Heart right ventricle (tissue), 16 donors: ENCODE data around the gene SNRNP40. TPM values are rescaled to one million over a fixed set of nuclear protein-coding genes. Genes with fewer than 3 reads are reported as not detected.
"Not testable (repeated sequence)": the region's sequence is repeated elsewhere in the genome, so short reads cannot be mapped to it uniquely, and the experiment has no call there.

Experiments
- ATAC-seq, 8 donors: fragments of 200-7000 bp; cut with Tn5 transposase; one replicate each; pipeline ENCODE4 v1.9.1; 2020; ENCODE audit warnings: mild to moderate bottlenecking in 8 of 8, moderate library complexity in 8 of 8, moderate number of reproducible peaks in 1 of 8
- DNase-seq, 2 donors: peaks; one replicate each; pipeline ENCODE4 v3.0.0-alpha.2; 2020
- H3K27ac ChIP-seq, 10 donors: fragments of 200-600 bp; sonication (generic) in 2 of 10; one replicate each; pipeline versions ENCODE4 v1.5.0 to v1.8.0; 2020 to 2022; ENCODE audit warnings: mild to moderate bottlenecking in 3 of 10
- H3K27me3 ChIP-seq, 7 donors: fragments of 200-600 bp; one replicate each; pipeline ENCODE4 v1.8.0; 2021 to 2022; ENCODE audit warnings: mild to moderate bottlenecking in 2 of 7
- H3K36me3 ChIP-seq, 9 donors: fragments of 200-600 bp; sonication (generic) in 1 of 9; one replicate each; pipeline versions ENCODE4 v1.5.0 to v1.8.0; 2020 to 2022; ENCODE audit warnings: mild to moderate bottlenecking in 2 of 9
- H3K4me1 ChIP-seq, 9 donors: fragments of 200-600 bp; sonication (generic) in 1 of 9; one replicate each; pipeline versions ENCODE4 v1.5.0 to v1.8.0; 2020 to 2022; ENCODE audit warnings: mild to moderate bottlenecking in 4 of 9
- H3K4me3 ChIP-seq, 10 donors: fragments of 200-600 bp; sonication (generic) in 2 of 10; one replicate each; pipeline versions ENCODE4 v1.5.0 to v1.8.0; 2020 to 2022; ENCODE audit warnings: mild to moderate bottlenecking in 7 of 10, moderate library complexity in 2 of 10
- H3K9me3 ChIP-seq, 11 donors: fragments of 200-600 bp in 10 of 11; sonication (generic) in 2 of 11; one replicate each; pipeline versions ENCODE4 v1.5.0 to v1.8.0; 2013 to 2022; ENCODE audit warnings: mild to moderate bottlenecking in 2 of 11, control low read depth in 1 of 11, moderate library complexity in 1 of 11
- CTCF ChIP-seq, 9 donors: fragments of 200-600 bp; sonication (generic) in 2 of 9; IDR thresholded peaks; one replicate each; pipeline versions ENCODE4 v1.5.0 to v1.8.0; 2021 to 2022; ENCODE audit warnings: antibody characterized with exemption in 9 of 9, mild to moderate bottlenecking in 5 of 9, moderate library complexity in 1 of 9
- WGBS, 2 donors: extraction: QIAGEN DNeasy Blood & Tissue Kit; methylation state at CpG; one replicate each; pipeline ENCODE4 v1.1.7; 2013; ENCODE audit warnings: inconsistent platforms in 1 of 2; 5-methylcytosine and 5-hydroxymethylcytosine counted together
- intact Hi-C, 10 donors: fragments of 100-400 bp; cut with DNase I; formaldehyde crosslinking; loops; one replicate each; pipeline versions ENCODE4 v1.11.1 to v1.14.2; 2022
- polyA plus RNA-seq, 2 donors: library from polyadenylated mRNA; stranded (reverse); fragments of 200-250 nt; gene quantifications; one replicate each; pipeline ENCODE4 v1.2.3, GENCODE V29; 2013
- total RNA-seq, 10 donors: library from RNA; stranded (reverse); fragmentation: NEBNext Ultra II Directional in 3 of 10; extraction: Animal tissue kit (Norgen Biotek cat#: 25700) in 3 of 10; gene quantifications; one replicate each; pipeline versions ENCODE4 v1.2.1 to v1.2.4, GENCODE V29; 2021 to 2023
- donor health status: Arrhythmogenic right ventricular cardiomyopathy.
- donor health status: ischemic (EF 13 %, LVEDD 7.1; RV severe dilation, severe dysfunction).
- donor health status: healthy with polysubstance abuse.
- donor health status: DM: no; HTN: yes; CAD: no.
- donor health status: DM: no; HTN: no; CAD: no.
- donor health status: ischemic (EF 25% LVEDD 6.9; RV normal size, moderate dysfunction).
- donor health status: ischemic (EF 25% LVEDD 5.7; RV mildly dilated, moderate dysfunction).
- donor health status: healthy.
- donor health status: DM: yes; HTN: yes; CAD: no.
- donor health status: Ischemic cardiomyopathy.
- donor health status: ischemic (EF 35%, LVEDD 5.7; RV mildly dilated, moderate dysfunction).
- donor health status: nonischemic (EF 11% LVEDD 7.7; RV severe dilation, severe dysfunction).
- donor health status: DM: yes; HTN: yes; CAD: no.
- donor health status: PGD.
- donor health status: ischemic (EF 29% LVEDD 5.4; RV normal size, mild dysfunction).
- donor health status: nonischemic (EF 23%, LVEDD 6.1; RV moderate dilation, normal function).

The SNRNP40 gene
- total and polyA plus RNA-seq, 12 donors = 9.7 to 25.3 (median 18.2) TPM

- no peak overlapping the region for H3K27ac ChIP-seq
- no peaks in the 10 kb centered on the region for H3K4me1 ChIP-seq
- no peak for DNase-seq
- no peak overlapping the region for H3K4me3 ChIP-seq
- no peaks in the 10 kb centered on the region for H3K9me3 ChIP-seq
- H3K27me3 ChIP-seq = no peaks in the 10 kb centered on the region
- peaks cover 0 to 100% (median 64%) of the 10 kb centered on the region in 9 donors for H3K36me3 ChIP-seq
- ATAC-seq = no peak
- no peak for TF ChIP-seq CTCF (IDR thresholded peaks at IDR 0.05)
- intact Hi-C loops = no loop called here
- WGBS, 2 donors = 60 to 66% methylated on average over 4 of the region's 4 CpGs
Observed at GRCh38 chr1:31289021-31289420, 7.6 kb downstream of the SNRNP40 start.

- DNase-seq, ATAC-seq, intact Hi-C loops, H3K9me3 ChIP-seq, H3K27me3 ChIP-seq, H3K4me1 ChIP-seq, H3K4me3 ChIP-seq, H3K27ac ChIP-seq: not testable (repeated sequence)
- peaks cover 0 to 100% (median 65%) of the 10 kb centered on the region in 9 donors for H3K36me3 ChIP-seq
- WGBS, 2 donors = 97 to 99% methylated on average over 4 of the region's 4 CpGs
Observed at GRCh38 chr1:31287791-31288190, 8.8 kb downstream of the SNRNP40 start.

DNA sequence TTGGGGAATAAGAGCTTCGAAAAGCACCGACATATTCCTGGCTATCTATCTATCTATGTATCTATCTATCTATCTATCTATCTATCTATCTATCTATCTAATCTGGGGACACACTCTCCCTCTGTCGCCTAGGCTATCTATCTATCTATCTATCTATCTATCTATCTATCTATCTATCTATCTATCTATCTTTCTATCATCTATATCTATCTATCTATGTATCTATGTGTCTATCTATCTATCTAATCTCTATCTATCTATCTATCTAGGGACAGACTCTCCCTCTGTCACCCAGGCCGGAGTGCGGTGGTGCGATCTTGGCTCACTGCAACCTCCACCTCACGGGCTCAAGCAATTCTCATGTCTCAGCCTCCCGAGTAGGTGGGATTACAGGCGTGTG, 14.2 kb downstream of the SNRNP40 start:
- H3K4me1 ChIP-seq, H3K4me3 ChIP-seq, H3K27me3 ChIP-seq, DNase-seq, H3K27ac ChIP-seq, H3K9me3 ChIP-seq, intact Hi-C loops, ATAC-seq: not testable (repeated sequence)
- H3K36me3 ChIP-seq = peaks cover 0 to 100% (median 59%) of the 10 kb centered on the region in 9 donors
- WGBS, 2 donors = 94% methylated on average over 9 of the region's 9 CpGs

- ATAC-seq = no peak
- DNase-seq = no peak
- Histone ChIP-seq H3K4me1 (peaks cover 0 to 9% (median 0%) of the 10 kb centered on the region in 9 donors), H3K27me3 (no peaks in the 10 kb centered on the region), H3K27ac (no peak overlapping the region), H3K36me3 (peaks cover 0 to 99% (median 29%) of the 10 kb centered on the region in 9 donors), H3K9me3 (no peaks in the 10 kb centered on the region), H3K4me3 (no peak overlapping the region)
- WGBS, 2 donors = 89 to 96% methylated on average over 2 of the region's 2 CpGs
- intact Hi-C loops = loop anchor here in 1 of 10 donors (10.0 kb wide), 1 partner anchor 89 kb away; no protein-coding TSS in a partner anchor
- TF ChIP-seq CTCF (IDR thresholded peaks at IDR 0.05) = no peak
Observed at GRCh38 chr1:31273619-31274018, 23.0 kb downstream of the SNRNP40 start.

GRCh38 chr1:31272369-31272768, 24.2 kb downstream of the SNRNP40 start:
- 51 to 54% methylated on average over 3 of the region's 3 CpGs for WGBS, 2 donors
- peaks cover 0 to 99% (median 26%) of the 10 kb centered on the region in 9 donors for H3K36me3 ChIP-seq
- no peak for TF ChIP-seq CTCF (IDR thresholded peaks at IDR 0.05)

More at GRCh38 chr1:31272369-31272768, 24.2 kb downstream of the SNRNP40 start:
- intact Hi-C loops = loop anchor here in 1 of 10 donors (10.0 kb wide), 1 partner anchor 88 kb away; no protein-coding TSS in a partner anchor
- no peaks in the 10 kb centered on the region for H3K9me3 ChIP-seq
- H3K27me3 ChIP-seq = no peaks in the 10 kb centered on the region
- no peak overlapping the region for H3K4me3 ChIP-seq
- H3K27ac ChIP-seq = no peak overlapping the region
- no peak for DNase-seq
- ATAC-seq = peak in 1 of 8 donors; percentile 27
- H3K4me1 ChIP-seq = peaks cover 0 to 9% (median 0%) of the 10 kb centered on the region in 9 donors
